Large intestine (tissue), 3 donors: ENCODE measurements around the gene MRPL51. TPM values are rescaled to one million over a fixed set of nuclear protein-coding genes. Genes with fewer than 3 reads are reported as not detected.
"Not testable (repeated sequence)": the region's sequence is repeated elsewhere in the genome, so short reads cannot be mapped to it uniquely, and the experiment has no call there.

Source experiments
- DNase-seq, 2 donors: peaks; one replicate each; pipeline versions ENCODE4 v3.0.0 to v3.0.0-alpha.2; 2013
- H3K27ac ChIP-seq: one replicate; pipeline ENCODE4 v1.5.1; 2013; ENCODE audit warnings: low read length
- H3K27me3 ChIP-seq: 2 replicates; pipeline ENCODE4 v1.6.1; 2013; ENCODE audit warnings: low read length; ENCODE audit not compliant: control insufficient read depth, insufficient read depth
- H3K36me3 ChIP-seq: 2 replicates; pipeline ENCODE4 v1.6.1; 2013; ENCODE audit warnings: low read length; ENCODE audit not compliant: control insufficient read depth, insufficient read depth
- H3K4me1 ChIP-seq: one replicate; pipeline ENCODE4 v1.6.1; 2013; ENCODE audit warnings: low read length; ENCODE audit not compliant: control insufficient read depth, insufficient read depth
- H3K4me3 ChIP-seq: one replicate; pipeline ENCODE4 v1.5.1; 2013; ENCODE audit warnings: low read length
- H3K9me3 ChIP-seq: one replicate; pipeline ENCODE4 v1.6.1; 2013; ENCODE audit warnings: mild to moderate bottlenecking, low read depth, low read length, moderate library complexity; ENCODE audit not compliant: control insufficient read depth
- WGBS: methylation state at CpG from one replicate; pipeline ENCODE4 v1.1.5; 2013; ENCODE audit warnings: low lambda C conversion rate; ENCODE audit not compliant: insufficient coverage; 5-methylcytosine and 5-hydroxymethylcytosine counted together
- polyA plus RNA-seq: library from polyadenylated mRNA; unstranded; fragments of 120-200 nt; gene quantifications from one replicate; pipeline ENCODE4 v1.2.1, GENCODE V29; 2013

The MRPL51 gene
- polyA plus RNA-seq, 1 donor: 103 TPM

DNA sequence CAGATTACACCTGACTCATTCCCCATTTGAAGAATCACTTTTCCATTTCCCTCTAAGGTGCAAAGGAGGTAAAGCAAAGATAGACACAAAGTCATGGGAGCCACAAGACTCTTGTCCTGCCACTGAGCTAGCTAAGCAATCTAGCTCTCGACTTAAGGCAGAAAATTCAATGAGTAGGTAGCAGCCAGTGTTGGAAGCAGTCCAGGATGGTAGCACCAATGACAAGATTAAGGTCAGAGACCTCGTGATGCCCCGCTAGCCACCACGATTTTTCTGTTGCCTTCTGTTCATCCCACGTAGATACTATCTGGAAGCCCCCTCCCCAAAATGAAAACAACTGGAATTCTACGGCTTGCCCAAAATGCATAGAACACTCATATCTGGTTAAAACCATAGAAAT, 24.0 kb downstream of the MRPL51 start:
- Histone ChIP-seq H3K4me3 (no peak overlapping the region), H3K27me3 (no peaks in the 10 kb centered on the region), H3K27ac (no peak overlapping the region), H3K4me1 (peaks cover 8% of the 10 kb centered on the region), H3K9me3 (peaks cover 4% of the 10 kb centered on the region), H3K36me3 (peaks cover 20% of the 10 kb centered on the region)
- no peak for DNase-seq
- WGBS: 95% methylated on average over 5 of the region's 6 CpGs

DNA sequence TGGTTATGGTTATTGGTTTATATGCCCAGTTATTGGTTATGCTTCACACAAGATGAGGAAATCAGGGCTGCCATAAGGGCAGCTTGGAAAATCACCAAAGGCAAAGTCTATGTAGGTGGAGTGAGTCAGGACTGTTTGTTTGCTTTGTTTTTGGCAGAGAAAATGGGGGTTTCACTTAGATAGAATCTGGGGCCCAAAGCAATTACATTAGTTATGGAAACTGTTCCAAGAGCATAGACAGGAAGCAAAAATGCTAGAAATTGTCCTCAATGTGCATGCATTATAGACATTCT, 24.8 kb downstream of the MRPL51 start:
- Histone ChIP-seq H3K4me1 (peaks cover 8% of the 10 kb centered on the region), H3K27ac (no peak overlapping the region)
- DNase-seq: no peak

DNA sequence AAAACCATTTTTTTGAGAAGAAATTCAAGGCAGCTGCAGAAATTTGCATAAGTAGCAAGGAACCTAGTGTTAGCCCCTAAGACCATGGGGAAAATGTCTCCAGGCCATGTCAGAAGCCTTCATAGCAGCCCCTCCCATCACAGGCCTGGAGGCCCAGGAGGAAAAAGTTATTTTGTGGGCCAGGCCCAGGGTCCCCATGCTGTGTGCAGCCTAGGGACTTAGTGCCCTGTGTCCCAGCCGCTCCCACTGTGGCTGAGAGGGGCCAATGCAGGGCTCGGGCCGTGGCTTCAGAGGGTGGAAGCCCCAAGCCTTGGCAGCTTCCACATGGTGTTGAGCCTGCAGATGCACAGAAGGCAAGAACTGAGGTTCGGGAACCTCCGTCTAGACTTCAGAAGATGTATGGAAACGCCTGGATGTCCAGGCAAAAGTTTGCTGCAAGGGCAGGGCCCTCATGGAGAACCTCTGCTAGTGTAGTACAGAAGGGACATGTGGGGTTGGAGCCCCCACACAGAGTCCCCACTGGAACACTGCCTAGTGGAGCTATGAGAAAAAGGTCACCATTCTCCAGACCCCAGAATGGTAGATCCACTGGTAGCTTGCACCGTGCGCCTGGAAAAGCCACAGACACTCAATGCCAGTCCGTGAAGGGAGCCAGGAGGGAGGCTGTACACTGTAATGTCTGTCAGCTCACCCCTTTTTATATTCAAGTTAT, 25.3 kb downstream of the MRPL51 start:
- no CpG with 5 or more reads among the region's 9 CpGs for WGBS
- not testable (repeated sequence) for H3K9me3 ChIP-seq, H3K4me3 ChIP-seq, H3K27ac ChIP-seq, H3K27me3 ChIP-seq, H3K4me1 ChIP-seq, DNase-seq
- H3K36me3 ChIP-seq: peaks cover 33% of the 10 kb centered on the region

More for the DNA sequence above, 24.8 kb downstream of the MRPL51 start:
- Histone ChIP-seq H3K9me3 (peaks cover 4% of the 10 kb centered on the region), H3K36me3 (peaks cover 28% of the 10 kb centered on the region), H3K4me3 (no peak overlapping the region), H3K27me3 (no peaks in the 10 kb centered on the region)

DNA sequence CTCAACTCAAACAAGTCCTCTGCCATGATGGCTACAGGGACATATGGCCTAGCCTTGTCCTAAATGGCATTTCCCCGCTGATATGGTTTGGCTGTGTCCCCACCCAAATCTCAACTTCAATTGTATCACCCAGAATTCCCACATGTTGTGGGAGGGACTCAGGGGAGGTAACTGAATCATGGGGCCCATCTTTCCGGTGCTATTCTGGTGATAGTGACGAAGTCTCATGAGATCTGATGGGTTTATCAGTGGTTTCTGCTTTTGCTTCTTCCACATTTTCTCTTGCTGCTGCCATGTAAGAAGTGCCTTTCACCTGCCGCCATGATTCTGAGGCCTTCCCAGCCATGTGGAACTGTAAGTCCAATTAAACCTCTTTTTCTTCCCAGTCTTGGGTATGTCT, 26.3 kb downstream of the MRPL51 start:
- peaks cover 43% of the 10 kb centered on the region for H3K36me3 ChIP-seq
- H3K4me1 ChIP-seq, H3K27ac ChIP-seq, H3K4me3 ChIP-seq, H3K9me3 ChIP-seq, DNase-seq, H3K27me3 ChIP-seq: not testable (repeated sequence)
- no CpG with 5 or more reads among the region's 4 CpGs for WGBS

DNA sequence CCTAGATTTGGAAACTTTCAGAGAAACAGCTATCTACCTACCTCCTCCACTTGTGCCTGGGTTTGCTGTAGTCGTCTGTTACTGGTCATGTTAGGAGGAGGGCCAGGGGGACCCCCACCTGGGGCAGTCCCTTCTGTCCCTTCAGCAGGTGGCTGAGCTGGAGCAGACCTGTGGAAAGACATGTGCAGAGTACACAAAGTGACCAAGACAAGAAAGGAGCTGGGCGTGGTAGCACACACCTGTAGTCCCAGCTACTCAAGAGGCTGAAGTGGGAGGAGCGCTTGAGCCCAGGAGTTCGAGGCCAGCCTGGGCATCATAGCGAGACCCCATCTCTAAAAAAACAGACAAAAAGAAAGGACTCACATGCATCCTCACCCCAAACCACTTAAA, 26.9 kb downstream of the MRPL51 start:
- no peaks in the 10 kb centered on the region for H3K27me3 ChIP-seq
- no CpG with 5 or more reads among the region's 5 CpGs for WGBS
- peaks cover 5% of the 10 kb centered on the region for H3K4me1 ChIP-seq
- peaks cover 4% of the 10 kb centered on the region for H3K9me3 ChIP-seq
- H3K4me3 ChIP-seq: no peak overlapping the region
- no peak for DNase-seq
- peaks cover 48% of the 10 kb centered on the region for H3K36me3 ChIP-seq
- no peak overlapping the region for H3K27ac ChIP-seq

DNA sequence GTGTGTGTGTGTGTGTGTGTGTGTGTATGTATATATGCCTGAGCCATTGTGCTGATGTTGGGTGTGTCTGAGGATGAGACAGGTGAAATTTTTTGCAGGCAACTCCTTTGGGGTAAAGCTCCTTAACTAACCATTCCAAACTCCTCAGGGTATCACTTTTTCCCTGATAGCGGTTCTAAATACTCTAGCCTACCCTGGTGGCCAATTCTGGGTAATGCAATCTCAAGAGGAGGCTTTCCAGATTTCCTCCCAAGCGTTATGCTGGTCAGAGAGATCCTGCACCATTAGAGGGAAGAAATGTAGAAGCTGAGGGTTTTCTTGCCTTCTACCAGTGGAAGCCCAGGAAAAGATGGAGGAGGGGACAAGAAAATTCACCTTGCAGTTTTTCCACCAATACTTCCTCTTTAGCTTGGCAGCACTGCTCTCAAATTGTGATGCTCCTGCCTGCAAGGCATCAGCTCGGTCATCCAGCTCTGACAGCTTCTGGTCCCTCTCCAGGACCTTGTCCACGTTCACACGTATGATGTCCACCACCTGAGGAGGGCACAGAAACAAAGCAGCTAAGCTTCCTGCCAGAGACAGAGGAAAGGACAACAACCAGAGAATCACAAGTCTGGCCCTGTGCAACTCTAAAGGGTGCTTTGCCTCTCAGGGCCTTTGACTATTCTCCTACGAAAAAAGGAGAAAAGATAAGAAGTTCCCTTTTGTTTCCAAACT, 27.4 kb downstream of the MRPL51 start:
- H3K4me1 ChIP-seq: peaks cover 3% of the 10 kb centered on the region
- H3K9me3 ChIP-seq: peaks cover 4% of the 10 kb centered on the region
- no peaks in the 10 kb centered on the region for H3K27me3 ChIP-seq
- H3K4me3 ChIP-seq: no peak overlapping the region
- no peak overlapping the region for H3K27ac ChIP-seq
- peak; percentile 41 to 44 for DNase-seq
- H3K36me3 ChIP-seq: peaks cover 54% of the 10 kb centered on the region
- no CpG with 5 or more reads among the region's 6 CpGs for WGBS

DNA sequence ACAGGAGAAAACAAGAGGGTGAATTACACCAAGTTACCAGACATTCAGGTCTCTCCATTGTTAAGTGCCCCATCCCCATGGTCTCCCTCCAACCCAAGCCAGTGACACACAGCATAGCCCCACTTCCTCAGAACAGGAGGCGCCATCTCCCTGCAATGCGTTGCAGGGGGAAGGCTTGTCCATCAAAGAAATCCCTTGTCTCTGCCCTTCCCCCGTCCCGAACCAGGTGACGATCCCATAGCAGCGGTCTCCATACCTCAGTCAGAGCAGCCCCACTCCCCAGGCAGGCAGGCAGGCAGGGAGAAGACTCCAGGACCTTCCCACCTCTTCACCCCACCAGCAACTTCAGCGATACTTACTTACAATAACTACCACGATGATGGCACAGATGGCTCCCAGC, 28.5 kb downstream of the MRPL51 start:
- WGBS: no CpG with 5 or more reads among the region's 8 CpGs
- H3K4me1 ChIP-seq: no peaks in the 10 kb centered on the region
- no peak overlapping the region for H3K27ac ChIP-seq
- no peak overlapping the region for H3K4me3 ChIP-seq
- H3K27me3 ChIP-seq: no peaks in the 10 kb centered on the region
- no peaks in the 10 kb centered on the region for H3K9me3 ChIP-seq
- DNase-seq: no peak
- peaks cover 65% of the 10 kb centered on the region for H3K36me3 ChIP-seq

DNA sequence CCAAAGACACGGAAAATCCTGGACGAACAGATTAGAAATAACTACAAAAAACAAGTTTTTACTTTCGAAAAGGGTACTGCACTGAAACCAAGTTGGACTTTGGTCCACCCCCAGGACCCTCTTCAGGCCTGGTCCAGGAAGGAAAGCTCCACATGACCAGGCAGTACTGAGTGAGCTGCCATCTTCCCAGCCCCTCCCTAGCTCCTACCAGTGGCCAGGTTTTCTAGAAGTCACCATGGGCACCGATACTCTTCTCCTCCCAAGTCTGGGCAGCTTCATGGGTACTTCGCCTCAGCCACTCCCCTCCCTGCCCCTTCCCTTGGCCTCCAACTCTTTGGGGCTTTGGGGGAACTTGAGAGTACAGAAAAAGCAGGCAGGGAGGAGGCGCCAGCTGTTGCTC, 29.2 kb downstream of the MRPL51 start:
- no peak for DNase-seq
- no peaks in the 10 kb centered on the region for H3K4me1 ChIP-seq
- H3K36me3 ChIP-seq: peaks cover 71% of the 10 kb centered on the region
- WGBS: 100% methylated on average over 1 of the region's 6 CpGs
- no peak overlapping the region for H3K4me3 ChIP-seq
- H3K27ac ChIP-seq: no peak overlapping the region
- no peaks in the 10 kb centered on the region for H3K27me3 ChIP-seq
- no peaks in the 10 kb centered on the region for H3K9me3 ChIP-seq

DNA sequence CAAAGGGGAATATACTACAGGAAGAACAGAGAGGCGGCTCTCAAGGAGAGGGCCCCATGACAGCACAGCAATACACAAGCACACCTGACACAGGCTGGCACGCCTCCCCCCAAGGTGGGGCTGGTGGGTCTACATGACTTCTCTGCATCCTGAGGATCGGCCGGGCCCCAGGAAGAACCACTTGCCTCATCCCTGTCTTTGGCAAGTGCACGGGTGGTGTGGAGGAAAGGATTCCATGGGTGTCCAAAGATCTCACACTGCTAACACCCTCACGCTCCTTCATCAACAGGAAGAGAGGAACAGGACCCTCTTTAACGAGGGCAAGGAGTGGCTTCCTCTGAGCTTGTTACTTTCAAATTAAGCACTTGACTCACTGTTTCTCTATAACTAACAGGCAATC, 29.8 kb downstream of the MRPL51 start:
- H3K4me1 ChIP-seq: no peaks in the 10 kb centered on the region
- H3K36me3 ChIP-seq: peaks cover 78% of the 10 kb centered on the region
- H3K9me3 ChIP-seq: no peaks in the 10 kb centered on the region
- no peak for DNase-seq
- no peaks in the 10 kb centered on the region for H3K27me3 ChIP-seq
- WGBS: no CpG with 5 or more reads among the region's 7 CpGs
- H3K27ac ChIP-seq: no peak overlapping the region
- H3K4me3 ChIP-seq: no peak overlapping the region

DNA sequence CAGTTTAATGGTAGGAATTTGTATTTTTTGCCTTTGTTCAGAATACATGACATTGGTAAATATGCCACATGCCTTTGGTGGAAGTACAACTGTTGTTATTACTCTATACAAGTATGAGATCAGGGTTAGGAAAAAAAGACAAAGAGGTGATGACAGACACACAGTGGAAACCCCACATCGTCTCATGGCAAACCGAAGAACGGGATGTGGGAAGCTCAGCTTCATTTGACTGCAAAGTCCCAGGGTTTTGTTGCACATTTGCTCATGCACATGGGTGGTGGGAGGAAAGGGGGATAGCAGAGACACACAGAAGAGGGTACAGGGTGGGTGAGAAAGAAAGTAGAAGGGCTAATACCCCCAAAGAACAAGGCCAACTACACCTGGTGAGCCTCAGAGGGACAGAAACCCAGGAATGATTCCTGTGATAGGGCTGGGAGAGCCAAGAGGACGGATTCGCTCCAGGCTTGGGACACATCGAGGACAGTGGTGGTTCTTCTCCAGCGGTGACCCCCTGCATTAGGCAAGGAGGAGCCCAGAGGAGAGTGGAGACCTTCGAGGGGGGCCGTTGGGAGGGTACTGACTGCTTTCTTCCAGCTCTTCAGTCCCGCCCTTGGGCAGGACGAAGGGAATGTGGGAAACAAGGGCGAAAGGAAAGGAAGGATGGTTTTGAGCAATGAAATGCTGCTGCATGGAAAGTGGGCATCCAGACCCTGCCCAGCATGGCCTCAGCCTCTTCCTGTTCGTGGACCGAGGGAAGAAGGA, 30.6 kb downstream of the MRPL51 start:
- 93% methylated on average over 3 of the region's 14 CpGs for WGBS
- H3K4me1 ChIP-seq: no peaks in the 10 kb centered on the region
- no peaks in the 10 kb centered on the region for H3K9me3 ChIP-seq
- H3K4me3 ChIP-seq: no peak overlapping the region
- no peak for DNase-seq
- peaks cover 86% of the 10 kb centered on the region for H3K36me3 ChIP-seq
- no peaks in the 10 kb centered on the region for H3K27me3 ChIP-seq
- H3K27ac ChIP-seq: no peak overlapping the region
